Stimulated activated CD8-positive, alpha-beta memory T cell treated with anti-CD3 and anti-CD28 coated beads, Interleukin-7, amount 100 ng/mL, for 24 hours (primary cell): ENCODE data around the gene ABLIM2.

ENCODE experiments used
- DNase-seq: peaks from one replicate; pipeline ENCODE4 v3.0.0-alpha.2; 2020; ENCODE audit warnings: low read depth

Gene ABLIM2

DNA sequence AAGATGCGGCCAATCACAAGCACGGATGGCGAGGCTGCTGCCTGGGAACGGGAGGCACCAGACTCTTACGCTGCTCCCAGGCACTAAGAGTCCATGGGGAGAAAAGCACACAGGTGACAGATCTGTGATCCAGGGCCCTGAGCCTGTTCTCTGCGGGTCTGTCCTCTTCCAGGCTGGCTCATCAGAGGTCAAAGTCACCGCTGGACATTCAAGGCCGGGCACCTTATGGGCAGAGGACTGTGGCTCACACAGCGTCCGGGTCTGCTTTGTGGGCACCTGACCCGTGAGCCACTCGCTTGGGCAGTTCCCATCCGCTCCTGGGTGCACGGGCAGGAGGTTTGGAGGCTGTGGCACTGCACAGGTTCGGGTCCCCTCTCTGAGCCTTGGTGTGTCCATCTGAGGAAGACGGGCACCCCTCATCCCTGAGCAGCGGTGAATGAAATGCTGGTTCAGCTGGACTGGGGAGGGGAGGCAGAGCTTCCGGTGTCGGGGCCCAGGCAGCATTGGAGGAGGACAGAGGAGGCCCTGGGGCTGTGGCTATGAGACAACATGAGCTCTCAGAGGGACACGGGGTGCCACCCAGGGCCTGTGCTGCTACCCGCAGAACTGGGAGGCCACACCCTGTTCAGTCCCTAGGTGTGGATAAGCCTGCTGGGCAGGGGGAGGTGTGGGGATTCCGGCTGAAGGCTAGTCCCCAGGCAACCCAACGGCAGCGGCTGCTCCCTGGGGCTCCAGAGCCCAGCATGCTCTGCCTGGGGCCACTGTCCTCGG, 157.7 kb downstream of the ABLIM2 start:
- no peak for DNase-seq

DNA sequence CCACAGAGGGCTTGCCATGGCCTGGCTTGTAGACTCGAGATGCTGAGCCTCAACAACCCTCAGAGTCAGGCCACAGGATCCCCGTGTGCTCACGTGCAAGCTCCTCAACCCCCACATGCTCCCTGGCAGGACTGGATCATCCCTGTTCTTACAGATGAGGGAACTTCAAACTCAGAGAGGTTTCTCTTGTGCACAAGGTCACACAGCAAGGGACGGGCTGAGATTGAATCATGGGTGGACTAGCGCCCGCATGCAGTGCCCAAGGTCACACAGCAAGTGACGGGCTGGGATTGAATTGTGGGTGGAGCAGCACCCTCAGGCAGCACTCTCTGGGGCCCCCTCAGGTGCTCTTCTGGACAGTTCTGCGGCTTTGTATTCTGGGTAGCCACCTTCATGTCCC, 158.4 kb downstream of the ABLIM2 start:
- no peak for DNase-seq

DNA sequence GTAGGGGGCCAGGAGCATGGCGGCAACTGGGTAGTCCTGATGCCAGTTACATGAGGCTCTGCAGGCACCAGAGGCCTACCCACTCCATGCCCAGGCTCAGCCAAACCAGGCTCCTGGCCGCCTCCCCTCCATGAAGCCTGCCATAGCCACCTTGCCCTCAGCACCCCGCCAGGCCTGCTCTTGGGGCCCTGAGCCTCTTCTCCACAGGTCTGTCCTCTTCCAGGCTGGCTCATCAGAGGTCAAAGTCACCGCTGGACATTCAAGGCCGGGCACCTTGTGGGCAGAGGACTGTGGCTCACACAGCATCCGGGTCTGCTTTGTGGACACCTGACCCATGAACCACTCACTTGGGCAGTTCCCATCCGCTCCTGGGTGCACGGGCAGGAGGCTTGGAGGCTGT, 158.9 kb downstream of the ABLIM2 start:
- no peak for DNase-seq

DNA sequence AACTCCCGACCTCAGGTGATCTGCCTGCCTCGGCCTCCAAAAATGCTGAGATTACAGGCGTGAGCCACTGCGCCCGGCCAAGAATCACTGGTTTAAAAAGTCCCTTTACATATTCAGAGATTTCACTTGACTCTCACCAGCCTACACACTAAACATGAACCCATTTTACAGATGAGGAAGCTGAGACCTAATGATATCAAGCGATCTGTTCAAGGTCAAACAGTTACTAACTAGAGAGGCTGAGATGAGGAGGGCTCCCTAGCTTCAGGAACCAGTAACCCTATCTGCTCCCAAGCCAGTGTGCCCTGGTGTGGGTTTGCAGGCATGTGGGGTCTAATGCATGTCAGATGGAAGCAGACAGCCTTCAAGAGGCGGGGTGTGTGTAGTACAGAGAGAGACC, 159.3 kb downstream of the ABLIM2 start:
- DNase-seq: no peak

DNA sequence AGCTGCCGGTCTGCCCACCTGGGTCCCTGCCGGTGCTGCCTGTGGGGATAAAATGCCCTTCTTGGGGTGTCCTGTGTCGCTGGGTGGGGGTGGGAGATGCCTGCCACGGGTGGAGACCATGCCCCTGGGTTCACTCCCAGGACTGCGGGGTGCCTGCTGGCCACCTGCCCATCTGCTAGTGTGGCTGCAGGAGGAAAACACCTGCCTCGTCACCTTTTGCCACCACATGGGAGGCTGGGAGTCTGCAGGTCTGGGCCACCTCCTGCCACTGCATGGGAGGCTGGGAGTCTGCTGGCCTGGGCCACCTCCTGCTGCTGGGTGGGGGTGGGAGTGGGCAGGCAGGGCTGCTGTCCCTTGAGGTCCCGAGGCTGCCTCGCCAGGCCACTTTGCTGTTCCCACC, 160.2 kb downstream of the ABLIM2 start:
- DNase-seq: no peak

DNA sequence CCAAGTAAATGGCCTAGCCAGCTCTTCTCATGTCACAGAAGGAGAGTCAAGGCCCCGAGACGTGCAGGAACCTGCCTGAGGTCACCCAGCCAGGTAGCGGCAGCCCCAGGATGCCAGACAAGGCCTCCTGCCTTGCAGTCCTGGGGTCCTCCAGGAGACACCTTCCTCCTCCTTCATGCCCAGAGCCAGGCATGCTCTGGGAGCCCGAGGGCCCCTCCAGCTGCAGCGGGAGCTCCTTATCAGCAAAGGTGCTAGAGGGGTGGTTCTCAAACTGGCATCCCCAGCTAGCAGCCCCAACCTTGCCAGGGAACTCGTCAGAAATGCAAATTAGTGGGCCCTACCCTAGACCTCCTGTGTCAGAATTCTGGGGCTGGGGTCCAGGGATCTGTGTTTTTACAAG, 162.7 kb downstream of the ABLIM2 start:
- no peak for DNase-seq

DNA sequence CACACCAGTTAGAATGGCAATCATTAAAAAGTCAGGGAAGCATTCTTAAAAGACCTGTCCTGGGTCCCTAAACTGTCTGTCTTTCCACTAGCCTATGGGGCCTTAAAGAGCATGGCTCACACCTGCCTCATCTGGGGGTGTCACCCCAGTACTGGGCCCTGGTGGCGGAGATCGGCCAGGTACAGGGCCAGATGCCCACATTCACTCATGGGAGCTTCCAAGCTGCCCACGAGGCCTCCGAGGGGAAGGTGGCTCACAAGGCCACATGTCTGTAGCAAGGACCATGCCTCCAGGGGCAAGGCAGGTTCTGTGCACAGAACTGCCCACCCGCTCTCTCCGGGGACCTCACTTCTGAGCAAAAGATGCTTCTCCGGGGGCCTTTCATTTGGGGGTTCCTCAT, 163.5 kb downstream of the ABLIM2 start:
- DNase-seq: no peak

DNA sequence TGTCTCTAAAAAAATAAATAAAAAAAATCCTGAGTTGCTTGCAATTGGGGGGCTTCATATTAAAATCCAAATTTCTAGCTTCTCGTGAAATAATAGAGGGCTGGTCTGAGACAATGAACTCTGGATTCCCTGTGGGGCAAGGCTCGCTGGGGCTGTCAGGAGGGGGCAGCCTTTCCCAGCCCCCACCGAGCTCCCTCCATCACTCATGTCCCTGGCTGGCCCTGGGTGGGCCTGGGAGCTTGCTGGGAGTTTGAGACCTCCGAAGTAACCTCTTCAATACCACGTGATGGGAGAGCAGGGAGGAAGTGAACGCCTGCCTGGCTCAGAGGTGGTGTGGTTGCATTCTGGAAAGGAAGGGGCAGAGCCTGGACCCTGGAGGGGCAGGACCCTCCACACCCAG, 164.9 kb downstream of the ABLIM2 start:
- DNase-seq: no peak

DNA sequence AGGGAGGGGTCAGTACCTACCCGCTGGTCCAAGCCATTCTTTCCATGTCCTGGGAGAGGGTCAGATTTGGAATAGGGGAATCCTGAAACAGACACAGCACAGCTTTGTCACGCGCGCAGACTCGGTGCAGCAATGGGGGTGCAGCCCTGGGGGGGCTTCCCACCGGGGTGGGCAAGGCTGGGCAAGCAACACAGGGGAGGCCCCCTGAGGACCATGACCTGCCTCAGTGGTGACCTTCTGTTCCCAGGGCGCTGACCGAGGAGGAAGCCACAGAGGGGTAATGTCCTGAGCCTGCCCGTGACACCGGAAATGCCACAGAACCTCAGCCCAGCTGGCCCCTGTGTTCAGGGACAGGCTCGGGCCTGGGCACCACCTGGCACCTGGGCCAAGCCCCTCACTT, 165.8 kb downstream of the ABLIM2 start:
- no peak for DNase-seq

DNA sequence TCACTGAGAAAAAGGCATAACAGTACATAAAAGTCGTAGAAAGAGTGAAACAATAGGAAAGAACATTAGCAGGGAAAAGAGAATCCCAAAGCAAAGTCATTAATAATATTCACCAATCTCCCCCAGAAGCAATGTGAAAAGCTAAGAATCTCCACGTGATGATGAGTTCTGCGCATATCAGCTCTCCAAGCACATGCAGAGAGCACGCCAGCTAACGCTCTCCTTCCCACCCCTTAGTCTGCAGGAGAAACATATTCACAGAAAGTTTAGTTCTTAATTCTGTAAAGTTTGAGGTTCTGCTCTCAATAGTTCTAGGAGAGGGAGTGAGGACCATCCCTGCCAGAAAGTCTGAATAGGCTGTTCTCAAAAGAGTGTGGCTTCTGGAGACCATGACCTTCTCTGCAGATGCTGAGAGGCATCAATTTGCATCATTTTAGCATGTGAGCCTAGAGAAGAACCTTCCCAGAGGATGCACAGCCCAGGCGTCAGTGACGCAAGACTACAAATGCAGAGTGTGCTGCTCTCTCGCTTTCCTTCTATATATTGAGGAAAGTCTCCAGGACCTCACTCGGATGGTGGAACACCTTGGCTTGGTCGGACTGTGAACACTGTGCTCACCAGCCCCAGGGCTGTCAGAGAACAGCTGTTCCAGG, 167.7 kb downstream of the ABLIM2 start:
- DNase-seq: no peak

DNA sequence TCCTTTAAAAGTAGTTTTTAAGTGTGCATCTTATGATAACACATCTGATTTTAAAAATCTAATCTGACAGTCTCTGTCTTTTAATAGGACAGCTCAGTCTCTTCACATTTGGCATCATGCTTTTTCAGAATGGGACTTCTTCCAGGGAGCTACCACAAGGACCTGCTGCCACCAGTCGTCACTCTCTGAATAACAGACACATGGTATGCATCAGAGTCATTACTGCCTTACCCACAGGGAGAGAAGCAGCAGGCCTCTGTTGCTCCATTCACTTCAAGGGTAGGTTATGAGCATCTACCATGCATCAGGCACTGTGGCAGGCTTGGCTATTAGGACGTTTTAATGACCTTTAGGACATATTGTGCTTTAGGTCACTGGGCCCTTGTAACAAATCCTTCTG, 169.0 kb downstream of the ABLIM2 start:
- DNase-seq: no peak

DNA sequence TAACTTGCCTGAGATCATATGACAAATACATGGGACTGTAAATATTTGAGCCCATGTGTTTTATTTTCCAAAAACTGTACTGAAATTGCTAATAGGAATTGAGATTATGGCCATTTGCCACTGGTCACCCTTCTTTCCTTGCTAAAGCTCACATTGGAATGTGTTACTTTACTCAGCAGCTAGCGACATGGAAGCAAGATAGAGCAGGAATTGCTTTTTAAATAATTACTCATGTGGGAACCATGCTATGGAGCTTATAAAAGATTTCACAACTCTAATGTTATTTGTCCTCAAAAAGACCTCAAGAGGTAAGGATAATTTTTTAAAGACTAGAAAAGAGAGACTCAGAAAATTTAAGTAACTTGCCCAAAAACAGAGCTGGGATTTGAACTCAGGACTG, 170.2 kb downstream of the ABLIM2 start:
- no peak for DNase-seq

DNA sequence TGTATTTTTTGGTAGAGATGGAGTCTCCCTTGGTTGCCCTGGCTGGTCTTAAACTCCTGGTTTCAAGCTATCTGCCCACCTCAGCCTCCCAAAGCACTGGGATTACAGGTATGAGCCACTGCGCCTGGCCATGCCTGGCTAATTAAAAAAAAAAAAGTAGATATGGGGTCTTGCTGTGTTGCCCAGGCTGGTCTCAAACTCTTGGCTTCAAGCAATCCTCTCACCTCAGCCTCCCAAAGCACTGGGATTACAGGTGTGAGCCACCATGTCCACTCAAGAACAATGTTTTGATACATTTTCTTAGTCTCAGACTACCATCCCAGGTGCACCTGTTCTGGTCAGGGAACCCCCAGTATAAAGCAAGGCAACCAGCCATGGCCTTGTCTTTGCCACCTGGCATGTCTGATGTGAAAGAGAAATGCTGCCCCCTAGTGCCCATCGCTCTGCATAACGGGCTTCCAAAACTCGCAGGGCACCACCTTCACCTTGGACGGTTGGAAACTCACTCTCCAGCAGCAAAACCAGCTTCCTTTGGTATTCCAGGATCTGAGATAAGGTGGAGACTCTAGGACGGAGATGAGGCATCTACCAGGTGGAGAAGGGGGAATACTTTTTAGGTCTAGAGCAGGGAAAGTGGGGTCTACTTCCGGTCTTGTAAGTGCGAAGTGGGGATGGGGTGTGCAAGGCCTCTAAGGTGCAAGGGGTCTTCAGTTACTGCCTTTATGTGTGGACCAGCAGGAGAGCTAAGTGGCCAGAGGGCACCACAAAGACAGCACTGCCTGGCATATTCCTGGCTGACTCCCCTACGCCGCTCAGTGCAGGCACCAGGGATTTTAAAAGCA, 171.2 kb downstream of the ABLIM2 start:
- DNase-seq: peak; percentile 65

DNA sequence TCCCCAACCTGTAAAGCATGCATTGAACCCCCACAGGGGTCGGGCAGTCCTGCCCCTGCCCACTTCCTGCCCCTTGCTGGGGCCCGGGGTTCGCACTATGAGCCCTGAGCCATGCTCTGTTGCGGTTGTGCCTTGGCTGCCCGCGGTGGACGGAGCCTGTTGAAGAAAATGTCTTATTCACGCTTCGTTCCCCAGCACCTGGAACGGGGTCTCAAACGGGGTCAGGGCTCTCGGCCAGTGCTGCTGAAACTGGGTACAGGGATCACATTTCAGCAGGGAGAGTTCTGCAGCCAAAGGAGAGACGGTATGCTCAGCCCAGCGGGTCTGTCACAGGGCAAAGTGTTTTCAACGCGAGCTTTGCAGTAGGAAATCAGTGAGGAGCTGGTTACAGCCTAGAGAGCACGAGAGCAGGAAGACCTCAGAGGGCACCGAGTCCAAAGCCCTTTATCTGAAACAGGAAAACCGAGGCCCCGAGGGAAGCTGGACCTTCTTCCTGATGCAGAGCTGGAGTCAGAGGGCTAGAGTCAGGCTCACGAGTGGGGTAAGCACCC, 172.6 kb downstream of the ABLIM2 start:
- DNase-seq: no peak

DNA sequence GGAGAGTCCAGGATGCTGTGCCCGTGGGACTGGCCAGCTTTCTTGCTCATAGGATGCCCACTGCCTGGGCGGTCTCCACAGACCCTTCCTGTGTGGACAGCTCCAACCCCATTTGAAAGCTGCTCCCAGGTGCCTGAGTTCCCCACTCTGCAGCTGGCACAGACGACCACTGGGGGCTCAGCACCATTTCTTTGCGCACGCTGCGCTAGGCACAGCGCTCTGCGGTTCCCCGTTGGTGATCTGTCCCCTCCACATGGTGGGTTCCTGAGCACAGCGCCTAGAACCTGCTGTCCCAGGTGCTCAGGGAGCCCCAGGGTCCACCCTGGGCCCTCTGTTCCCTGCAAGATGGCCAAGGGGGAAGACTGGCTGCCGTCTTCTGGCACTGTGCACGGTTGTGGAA, 173.5 kb downstream of the ABLIM2 start:
- DNase-seq: no peak

DNA sequence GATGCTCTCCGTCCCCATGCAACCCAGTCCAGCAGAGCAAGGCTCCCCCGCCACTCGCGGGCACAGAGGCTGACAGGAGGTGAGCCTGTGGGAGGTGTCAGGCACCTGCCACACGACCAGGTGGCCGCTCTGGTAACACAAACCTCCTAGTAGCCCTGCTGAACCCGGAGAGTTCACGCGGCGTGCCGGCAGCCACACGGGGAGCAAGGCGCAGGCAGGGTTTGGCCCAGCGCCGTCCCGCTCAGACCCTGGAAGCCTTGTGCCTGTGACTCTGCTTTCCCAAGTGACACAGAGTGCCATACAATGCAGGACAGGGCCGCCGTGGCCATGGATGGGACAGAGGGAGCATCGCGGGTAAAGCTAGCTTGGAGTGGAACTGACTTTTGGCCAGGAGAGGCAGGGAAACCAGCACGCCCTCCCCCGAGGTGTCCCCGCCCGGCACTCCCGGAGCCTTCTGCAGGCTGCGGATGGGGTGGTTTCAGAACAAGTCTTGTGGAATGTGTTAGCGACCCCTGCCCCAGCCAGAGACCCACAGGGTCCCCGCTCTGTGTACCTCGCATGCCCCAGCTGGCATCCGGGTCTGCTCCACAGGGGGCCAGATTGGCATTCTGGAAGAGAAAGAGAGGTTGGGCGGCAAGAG, 174.2 kb downstream of the ABLIM2 start:
- DNase-seq: no peak

DNA sequence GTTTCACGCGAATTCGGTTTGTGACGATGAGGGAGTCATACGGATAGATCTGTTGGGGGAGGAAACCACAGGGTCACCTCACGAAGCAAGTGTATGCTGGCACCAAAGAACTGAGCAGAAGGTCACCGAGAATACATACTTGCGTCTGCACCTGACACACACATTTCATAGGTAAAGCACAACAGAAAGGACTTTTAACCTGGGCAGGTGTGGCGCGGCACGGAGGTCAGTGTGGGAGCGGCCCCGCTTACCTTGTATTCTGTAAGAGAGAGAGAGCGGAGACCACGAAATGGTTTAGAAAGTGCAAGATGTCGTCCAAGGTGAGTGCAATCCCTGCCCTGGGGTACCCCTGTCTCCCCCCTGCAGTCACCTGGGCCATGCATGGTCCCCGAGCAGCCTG, 175.3 kb downstream of the ABLIM2 start:
- no peak for DNase-seq

DNA sequence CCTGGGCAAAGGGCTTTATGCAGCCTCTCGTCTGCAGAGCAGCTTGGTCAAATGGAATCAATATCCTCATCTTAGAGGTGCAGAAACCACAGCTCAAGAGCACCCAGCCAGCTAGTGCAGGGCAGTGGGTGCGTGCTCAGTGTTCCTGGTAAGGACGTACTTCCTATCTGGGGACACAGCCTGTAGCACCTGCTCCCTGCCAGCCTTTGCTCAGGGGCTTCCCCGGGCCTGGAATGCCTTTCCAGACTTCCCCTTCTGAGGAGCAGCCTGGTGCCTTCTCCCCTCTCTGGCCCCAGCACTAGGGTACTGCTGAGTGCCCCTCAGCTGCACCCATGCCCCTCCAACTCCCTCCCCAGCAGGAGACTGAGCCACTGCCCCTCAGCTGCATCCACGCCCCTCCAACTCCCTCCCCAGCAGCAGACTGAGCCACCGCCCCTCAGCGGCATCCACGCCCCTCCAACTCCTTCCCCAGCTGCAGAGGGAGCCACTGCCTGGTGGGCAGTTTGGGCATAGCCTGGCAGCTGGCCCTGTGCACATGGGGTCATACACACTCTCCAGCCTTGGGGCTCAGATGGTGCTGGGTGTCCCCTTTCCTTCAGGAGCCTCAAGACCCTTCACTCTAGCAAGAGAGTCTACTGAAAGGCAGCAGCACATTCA, 176.7 kb downstream of the ABLIM2 start:
- no peak for DNase-seq

DNA sequence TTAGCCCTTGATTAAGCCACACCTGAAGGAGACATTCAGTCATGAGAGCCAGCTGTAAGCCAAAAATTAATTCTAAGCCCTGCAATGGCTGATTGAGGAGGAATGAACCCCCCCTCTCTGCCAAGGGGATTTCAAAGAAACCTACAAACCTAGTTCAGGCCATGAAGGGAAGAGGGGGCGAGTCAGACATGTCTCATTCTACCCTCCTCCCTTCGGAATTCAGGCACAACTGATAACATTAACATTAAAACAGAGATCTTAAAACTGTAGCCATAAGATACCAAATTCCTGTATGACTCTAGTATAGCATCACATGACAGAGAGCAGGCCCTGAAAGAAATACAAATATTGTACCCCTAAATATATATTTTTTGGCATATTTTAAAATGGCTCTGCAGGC, 178.6 kb downstream of the ABLIM2 start:
- no peak for DNase-seq

DNA sequence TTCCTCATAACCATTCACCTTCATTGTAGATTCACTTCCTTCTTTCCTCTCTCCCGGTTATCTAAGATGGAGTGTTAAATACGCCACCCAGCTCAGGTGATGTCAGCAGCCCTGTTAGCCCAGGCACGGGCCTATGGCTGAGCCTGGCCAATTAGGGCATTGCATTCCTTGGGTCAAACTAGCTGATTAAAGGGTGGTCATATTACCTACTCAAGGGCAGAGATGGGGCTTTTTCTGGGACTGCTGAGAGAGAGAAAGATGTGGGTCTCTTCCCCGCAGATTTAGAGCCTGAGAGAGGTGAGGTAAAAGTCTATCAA, 179.0 kb downstream of the ABLIM2 start:
- no peak for DNase-seq

DNA sequence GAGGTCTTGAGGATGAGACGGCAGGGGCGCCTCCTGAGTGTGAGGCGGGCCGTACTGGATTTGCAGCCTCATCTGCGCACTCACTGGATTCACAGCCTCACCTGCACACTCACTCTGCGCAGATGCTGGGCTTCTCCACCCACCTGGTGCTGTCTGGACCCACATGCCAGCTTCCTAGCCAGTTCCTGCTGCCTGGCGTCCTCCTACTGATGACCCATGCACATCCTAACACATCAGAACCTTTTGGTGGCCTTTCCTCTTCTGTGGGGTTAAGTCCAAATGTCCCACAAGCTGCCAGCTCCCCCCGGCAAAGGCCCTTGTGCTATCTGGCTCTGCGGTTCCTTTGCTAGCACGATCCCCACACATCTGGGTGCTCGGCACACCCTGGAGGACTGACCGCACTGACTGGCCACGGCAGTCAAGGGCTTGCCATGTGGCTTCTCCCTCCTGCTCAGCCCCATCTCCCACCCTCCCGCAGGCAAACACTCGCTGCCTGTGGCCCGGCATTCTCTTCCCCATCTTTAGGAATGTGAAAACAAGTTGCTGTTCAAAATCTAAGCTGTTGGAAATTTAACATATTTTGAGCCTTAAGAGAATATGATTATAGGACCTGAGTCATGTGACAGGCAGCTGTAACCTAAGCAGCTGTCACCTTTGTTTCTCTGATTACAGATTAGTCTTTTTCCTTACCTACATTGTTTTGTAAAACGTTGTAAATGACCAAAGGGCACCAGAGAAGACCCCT, 179.5 kb downstream of the ABLIM2 start:
- DNase-seq: no peak
